ENCODE data around the gene RAD51B.
A peak's percentile ranks its signal among the peaks of the same experiment; 100 is the strongest.

The RAD51B gene

DNA sequence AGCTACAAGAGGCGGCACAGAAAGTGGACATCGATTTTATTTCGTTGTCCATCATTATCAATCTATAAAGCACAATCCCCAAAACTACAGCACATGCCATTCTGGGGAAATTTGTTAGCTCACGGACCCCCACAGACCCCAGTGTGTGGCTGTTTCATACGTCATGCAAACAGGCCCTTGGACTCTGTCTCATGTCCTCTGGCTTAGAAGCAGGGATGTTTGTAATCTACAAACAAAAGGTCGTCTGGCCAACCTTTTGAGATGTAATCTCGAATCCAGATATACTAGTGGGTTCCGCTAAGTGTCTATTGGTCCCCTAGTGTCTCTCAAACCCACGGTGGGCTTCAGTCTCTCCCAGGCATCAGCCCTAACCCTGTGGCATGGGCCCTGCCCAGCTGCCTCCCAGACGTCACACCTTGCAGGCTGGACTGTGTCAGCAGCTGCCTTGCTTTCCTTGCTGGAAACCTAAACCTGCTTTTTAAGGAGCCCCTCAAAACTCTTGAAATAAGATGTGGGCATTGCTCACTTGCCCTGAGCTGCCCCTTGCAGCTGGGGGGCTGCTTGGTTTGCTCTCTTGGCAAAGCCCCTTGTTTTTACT is 752.4 kb downstream of the RAD51B start:
- no peaks in the 10 kb centered on the region for H3K36me3 Mint-ChIP-seq
- no peaks in the 10 kb centered on the region for H3K9me3 Mint-ChIP-seq
- peaks cover 18% of the 10 kb centered on the region for H3K4me1 Mint-ChIP-seq
- peak overlapping the region; percentile 35 for H3K27ac Mint-ChIP-seq
- no peaks in the 10 kb centered on the region for H3K27me3 Mint-ChIP-seq
- no peak for ATAC-seq
- H3K4me3 Mint-ChIP-seq = no peak overlapping the region

DNA sequence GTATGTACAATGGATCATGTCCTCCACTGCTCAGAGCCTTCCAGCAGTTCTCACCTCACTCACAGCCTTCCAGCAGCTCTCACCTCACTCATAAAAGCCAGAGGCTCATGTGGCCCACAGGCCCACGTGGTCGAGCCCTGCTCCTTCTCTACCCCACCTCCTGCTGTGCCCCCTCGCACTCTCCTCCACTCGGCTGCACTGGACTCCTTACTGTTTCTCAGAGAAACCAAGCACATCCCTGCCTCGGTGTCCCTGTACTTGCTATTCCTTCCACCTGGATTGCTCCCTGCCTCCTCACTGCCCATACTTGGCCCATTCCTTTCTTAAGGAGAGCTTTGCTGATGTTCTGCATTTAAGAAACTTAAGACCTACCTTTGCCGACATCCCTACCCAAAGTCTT is 753.5 kb downstream of the RAD51B start:
- Mint-ChIP-seq H3K27me3 (no peaks in the 10 kb centered on the region), H3K9me3 (no peaks in the 10 kb centered on the region), H3K27ac (peak overlapping the region; percentile 35), H3K36me3 (no peaks in the 10 kb centered on the region), H3K4me3 (no peak overlapping the region), H3K4me1 (peaks cover 18% of the 10 kb centered on the region)
- no peak for ATAC-seq

DNA sequence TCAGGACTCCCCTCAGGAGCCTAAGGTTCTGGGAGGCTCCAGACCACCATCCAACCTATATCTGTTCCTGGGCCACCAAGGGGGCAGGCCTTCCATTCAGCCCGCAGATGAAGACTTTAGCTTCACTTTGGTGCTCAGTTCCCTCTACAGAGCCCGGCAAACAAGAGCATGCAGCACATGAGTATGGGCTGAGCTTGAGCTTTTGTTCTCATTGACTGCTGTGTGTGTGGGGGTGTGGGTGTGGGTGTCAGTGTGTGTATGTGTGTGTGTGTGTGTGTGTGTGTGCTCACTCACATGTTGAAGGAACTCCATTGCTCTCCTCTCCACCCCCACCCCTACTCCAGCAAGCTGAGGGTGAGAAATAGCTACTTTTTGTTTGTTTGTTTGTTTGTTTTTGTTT is 754.1 kb downstream of the RAD51B start:
- Mint-ChIP-seq H3K4me1 (peaks cover 17% of the 10 kb centered on the region), H3K36me3 (no peaks in the 10 kb centered on the region), H3K27ac (no peak overlapping the region), H3K4me3 (no peak overlapping the region), H3K9me3 (no peaks in the 10 kb centered on the region), H3K27me3 (no peaks in the 10 kb centered on the region)
- no peak for ATAC-seq

DNA sequence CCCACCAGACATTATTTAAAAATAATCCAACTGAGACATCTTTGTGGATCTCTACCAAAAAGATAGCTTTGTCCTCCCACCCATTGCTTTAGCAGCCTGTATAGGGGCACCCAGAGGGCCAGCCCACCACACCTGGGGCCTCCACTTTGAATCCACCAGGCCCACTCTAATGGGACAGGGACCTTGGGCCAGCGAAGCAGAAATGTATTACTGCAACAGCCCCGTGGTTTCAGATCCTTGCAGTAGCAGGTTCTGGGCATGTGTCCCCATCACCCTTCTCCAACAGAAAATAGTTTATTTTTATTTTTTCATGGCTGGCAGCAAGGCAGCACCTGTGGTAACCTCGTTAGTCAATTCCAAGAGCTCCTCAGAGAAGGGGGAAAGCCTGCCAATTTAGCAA is 754.9 kb downstream of the RAD51B start:
- Mint-ChIP-seq H3K27me3 (no peaks in the 10 kb centered on the region), H3K27ac (no peak overlapping the region), H3K4me3 (no peak overlapping the region), H3K4me1 (peaks cover 14% of the 10 kb centered on the region), H3K36me3 (no peaks in the 10 kb centered on the region), H3K9me3 (no peaks in the 10 kb centered on the region)
- ATAC-seq = no peak

DNA sequence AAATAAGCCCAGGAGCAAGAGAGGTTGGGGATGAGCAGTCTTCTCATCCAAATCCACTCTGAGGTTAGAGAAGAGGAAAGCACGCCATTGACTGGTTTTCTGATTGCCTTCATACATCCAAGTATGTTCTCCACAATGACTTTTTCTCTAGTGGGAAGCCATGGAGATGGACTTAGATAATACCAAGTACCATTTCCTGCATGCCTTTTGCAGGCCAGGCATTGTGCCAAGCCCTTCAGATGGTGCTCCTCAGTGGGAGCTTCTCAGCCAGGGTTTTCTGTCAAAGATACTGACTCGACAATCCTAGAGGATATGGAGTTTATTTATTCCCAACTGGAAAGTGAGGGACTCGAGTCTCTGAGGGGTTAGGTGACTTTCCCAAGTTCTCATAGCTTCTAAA is 755.3 kb downstream of the RAD51B start:
- no peak overlapping the region for H3K4me3 Mint-ChIP-seq
- no peak overlapping the region for H3K27ac Mint-ChIP-seq
- no peaks in the 10 kb centered on the region for H3K36me3 Mint-ChIP-seq
- no peaks in the 10 kb centered on the region for H3K9me3 Mint-ChIP-seq
- H3K4me1 Mint-ChIP-seq = peaks cover 14% of the 10 kb centered on the region
- no peaks in the 10 kb centered on the region for H3K27me3 Mint-ChIP-seq
- ATAC-seq = no peak

DNA sequence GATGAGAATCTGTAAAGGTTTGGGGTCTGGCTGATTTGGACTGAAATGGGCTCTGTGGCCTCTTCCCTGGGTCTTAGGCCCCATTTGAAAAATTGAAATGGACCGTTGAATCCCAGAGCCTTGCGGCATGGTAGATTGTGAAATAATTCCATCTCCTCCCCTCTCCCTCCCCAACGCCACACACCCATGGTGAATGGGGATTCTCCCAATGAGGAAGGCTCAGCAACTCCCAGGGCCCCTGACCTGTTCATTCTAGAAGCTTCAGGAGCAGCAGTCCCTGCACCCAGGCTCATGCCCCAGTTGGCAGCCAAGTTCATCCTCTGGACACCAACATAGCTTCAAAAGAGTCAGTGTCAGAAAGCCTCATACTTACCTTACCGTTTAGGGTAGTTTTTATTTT is 755.8 kb downstream of the RAD51B start:
- no peaks in the 10 kb centered on the region for H3K27me3 Mint-ChIP-seq
- ATAC-seq = no peak
- no peak overlapping the region for H3K4me3 Mint-ChIP-seq
- no peaks in the 10 kb centered on the region for H3K36me3 Mint-ChIP-seq
- peak overlapping the region; percentile 56 for H3K27ac Mint-ChIP-seq
- no peaks in the 10 kb centered on the region for H3K9me3 Mint-ChIP-seq
- H3K4me1 Mint-ChIP-seq = peaks cover 14% of the 10 kb centered on the region

DNA sequence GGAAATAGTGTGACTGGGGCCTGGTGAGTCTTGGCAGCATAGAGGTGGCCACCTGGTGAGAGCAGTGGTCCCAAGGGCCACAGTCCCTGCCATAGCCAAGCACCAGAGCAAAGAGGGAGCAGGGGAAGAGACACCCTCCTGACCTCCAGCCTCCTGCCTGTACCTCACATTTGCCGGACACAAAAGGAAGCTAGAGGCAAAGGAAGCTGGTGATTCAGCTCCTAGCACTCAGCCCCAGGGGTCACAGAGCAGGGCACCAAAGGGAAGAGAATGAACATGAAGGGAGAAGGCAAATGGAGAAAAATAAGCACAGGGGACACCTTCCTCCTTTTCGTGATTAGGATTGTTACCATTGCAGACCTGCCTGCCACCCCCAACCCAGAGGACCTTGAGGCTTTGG is 756.5 kb downstream of the RAD51B start:
- no peak overlapping the region for H3K4me3 Mint-ChIP-seq
- H3K27me3 Mint-ChIP-seq = no peaks in the 10 kb centered on the region
- ATAC-seq = no peak
- H3K9me3 Mint-ChIP-seq = no peaks in the 10 kb centered on the region
- no peaks in the 10 kb centered on the region for H3K36me3 Mint-ChIP-seq
- H3K4me1 Mint-ChIP-seq = peaks cover 14% of the 10 kb centered on the region
- H3K27ac Mint-ChIP-seq = peak overlapping the region; percentile 56

DNA sequence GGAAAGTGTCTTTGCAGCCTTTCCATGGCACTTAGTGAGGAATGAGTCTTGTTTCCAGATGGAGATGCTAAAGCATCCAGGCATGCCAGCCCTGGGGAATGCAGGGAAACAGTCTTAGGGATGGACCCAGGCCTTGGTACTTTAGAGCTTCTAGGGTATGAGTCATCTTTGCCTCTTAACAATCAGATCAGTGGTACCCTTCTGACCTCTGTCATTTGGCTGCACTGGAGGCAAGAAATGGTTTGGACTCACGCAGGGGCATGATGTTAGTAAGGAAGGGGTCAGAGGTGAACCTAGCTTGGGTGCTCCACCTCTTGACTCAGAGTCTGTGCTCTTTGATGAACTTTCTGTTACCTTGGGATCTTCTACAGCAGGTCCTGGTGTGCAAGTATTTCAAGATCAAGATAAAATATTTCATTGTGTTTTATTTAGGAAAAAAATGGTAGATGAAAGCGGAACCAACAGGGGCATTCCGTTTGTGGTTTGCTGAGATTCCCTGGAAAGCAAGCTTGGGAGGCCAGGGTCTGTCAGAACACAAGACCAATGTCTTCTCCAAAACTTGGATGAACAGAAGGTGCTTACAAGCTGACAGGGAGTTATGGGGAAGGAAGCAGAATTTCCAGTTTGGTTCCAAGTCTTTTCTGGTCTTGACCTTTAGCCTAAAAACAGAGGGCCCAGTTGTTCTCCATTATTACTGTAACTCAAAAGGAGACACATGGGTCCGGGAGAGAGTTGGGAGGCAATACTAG is 757.1 kb downstream of the RAD51B start:
- Mint-ChIP-seq H3K27me3 (no peaks in the 10 kb centered on the region), H3K4me1 (peaks cover 14% of the 10 kb centered on the region), H3K9me3 (no peaks in the 10 kb centered on the region), H3K4me3 (no peak overlapping the region), H3K27ac (no peak overlapping the region), H3K36me3 (no peaks in the 10 kb centered on the region)
- ATAC-seq = no peak

DNA sequence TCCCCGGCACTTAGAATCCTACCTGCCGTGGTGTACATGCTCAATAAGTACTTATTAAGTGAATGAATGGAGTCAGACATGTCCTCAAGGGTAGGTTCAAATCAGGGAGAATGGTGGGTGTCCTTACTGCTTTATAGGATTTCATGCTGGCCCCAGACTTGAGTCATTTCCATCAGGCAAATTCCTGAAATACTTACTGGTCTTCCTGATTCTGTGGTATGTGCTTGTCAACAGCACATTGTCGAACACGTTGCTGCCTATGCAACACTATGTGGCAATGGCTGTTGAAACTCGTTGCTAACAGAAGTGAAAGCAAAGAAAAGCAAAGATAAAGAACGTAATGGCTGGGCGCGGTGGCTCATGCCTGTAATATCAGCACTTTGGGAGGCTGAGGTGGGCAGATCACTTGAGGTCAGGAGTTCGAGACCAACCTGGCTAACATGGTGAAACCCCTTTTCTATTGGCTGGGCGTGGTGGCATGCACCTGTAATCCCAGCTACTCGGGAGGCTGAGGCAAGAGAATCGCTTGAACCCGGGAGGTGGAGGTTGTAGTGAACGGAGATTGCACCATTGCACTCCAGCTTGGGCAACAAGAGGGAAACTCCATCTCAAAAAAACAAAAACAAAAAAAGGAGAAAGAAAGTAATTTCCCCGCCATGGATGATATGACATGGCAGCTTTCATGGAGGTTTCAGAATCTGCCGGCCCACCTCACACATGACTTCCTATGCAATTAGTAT is 758.4 kb downstream of the RAD51B start:
- H3K36me3 Mint-ChIP-seq = no peaks in the 10 kb centered on the region
- H3K4me1 Mint-ChIP-seq = peaks cover 14% of the 10 kb centered on the region
- no peak for ATAC-seq
- H3K4me3 Mint-ChIP-seq = no peak overlapping the region
- H3K27me3 Mint-ChIP-seq = no peaks in the 10 kb centered on the region
- peaks cover 2% of the 10 kb centered on the region for H3K9me3 Mint-ChIP-seq
- H3K27ac Mint-ChIP-seq = peak overlapping the region; percentile 29

DNA sequence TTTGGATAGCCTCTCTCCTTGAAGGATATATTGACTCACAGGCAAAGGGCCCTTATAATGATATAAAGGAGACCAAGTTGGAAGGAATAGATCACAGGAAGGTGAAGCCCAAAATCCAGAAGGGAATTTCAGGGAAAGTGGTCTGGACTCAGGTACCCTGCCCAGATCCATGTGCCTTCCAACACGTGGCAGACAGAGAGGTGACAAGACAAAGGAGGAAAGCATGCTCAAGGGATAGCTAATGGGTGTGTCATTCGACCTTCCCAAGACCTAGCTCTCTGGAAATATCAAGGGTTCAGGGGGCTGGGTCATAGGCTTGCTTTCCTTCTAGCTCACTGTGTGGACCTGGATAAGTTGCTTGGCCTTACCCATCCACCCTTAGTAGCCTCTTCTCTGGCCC is 759.0 kb downstream of the RAD51B start:
- no peak for ATAC-seq
- Mint-ChIP-seq H3K4me3 (no peak overlapping the region), H3K9me3 (peaks cover 2% of the 10 kb centered on the region), H3K36me3 (no peaks in the 10 kb centered on the region), H3K27me3 (no peaks in the 10 kb centered on the region), H3K27ac (peak overlapping the region; percentile 29), H3K4me1 (peaks cover 10% of the 10 kb centered on the region)

DNA sequence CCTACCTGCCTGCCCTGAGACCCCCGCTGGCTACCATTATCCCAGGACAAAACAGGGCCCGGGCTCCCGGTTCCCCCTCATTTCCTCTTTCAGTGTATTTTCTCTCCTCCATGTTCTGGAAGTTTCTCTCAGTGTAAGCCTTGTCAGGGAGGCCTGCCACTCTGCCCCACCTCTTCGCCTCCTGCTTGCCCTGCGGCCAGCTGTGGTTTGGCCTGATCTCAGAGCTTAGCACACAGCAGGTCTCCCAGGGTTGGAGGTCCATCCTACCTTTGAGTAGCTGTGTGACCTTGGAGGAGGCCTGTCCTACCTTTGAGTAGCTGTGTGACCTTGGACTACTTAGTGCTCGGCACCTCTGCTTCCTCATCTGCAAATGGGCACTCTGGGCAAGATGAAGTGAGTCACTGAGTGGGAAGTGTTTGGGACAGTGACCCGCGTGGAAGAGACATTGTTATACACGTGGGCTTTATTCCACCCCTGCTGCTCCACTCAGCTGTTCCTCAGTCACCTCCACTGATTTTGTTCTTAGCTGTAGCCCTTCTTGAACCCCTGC is 760.6 kb downstream of the RAD51B start:
- H3K4me3 Mint-ChIP-seq = no peak overlapping the region
- no peaks in the 10 kb centered on the region for H3K27me3 Mint-ChIP-seq
- H3K4me1 Mint-ChIP-seq = peaks cover 10% of the 10 kb centered on the region
- no peaks in the 10 kb centered on the region for H3K36me3 Mint-ChIP-seq
- peak overlapping the region; percentile 1 for H3K27ac Mint-ChIP-seq
- H3K9me3 Mint-ChIP-seq = peaks cover 2% of the 10 kb centered on the region
- ATAC-seq = no peak

DNA sequence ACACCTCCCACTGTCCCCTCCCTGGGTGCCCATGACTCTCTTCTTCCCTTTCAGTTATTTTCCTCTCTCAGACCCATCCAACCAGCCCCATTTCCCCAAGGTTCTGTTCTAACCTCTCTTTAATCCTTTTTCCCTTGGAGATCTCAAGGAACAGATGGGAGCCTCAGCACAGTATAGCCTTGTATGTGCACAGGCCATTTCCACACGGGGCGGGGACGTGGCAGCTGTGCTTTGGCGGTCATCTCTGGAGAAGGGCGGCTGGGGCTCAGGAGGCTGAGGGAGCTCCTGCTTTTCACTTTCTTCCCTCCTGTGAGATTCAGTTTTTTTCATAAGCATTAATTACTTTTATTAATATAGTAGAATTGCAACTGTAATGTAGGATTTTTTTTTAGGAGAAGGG is 761.1 kb downstream of the RAD51B start:
- Mint-ChIP-seq H3K27ac (peak overlapping the region; percentile 1), H3K4me1 (peaks cover 9% of the 10 kb centered on the region), H3K36me3 (no peaks in the 10 kb centered on the region), H3K27me3 (no peaks in the 10 kb centered on the region), H3K9me3 (peaks cover 2% of the 10 kb centered on the region), H3K4me3 (no peak overlapping the region)
- ATAC-seq = no peak

DNA sequence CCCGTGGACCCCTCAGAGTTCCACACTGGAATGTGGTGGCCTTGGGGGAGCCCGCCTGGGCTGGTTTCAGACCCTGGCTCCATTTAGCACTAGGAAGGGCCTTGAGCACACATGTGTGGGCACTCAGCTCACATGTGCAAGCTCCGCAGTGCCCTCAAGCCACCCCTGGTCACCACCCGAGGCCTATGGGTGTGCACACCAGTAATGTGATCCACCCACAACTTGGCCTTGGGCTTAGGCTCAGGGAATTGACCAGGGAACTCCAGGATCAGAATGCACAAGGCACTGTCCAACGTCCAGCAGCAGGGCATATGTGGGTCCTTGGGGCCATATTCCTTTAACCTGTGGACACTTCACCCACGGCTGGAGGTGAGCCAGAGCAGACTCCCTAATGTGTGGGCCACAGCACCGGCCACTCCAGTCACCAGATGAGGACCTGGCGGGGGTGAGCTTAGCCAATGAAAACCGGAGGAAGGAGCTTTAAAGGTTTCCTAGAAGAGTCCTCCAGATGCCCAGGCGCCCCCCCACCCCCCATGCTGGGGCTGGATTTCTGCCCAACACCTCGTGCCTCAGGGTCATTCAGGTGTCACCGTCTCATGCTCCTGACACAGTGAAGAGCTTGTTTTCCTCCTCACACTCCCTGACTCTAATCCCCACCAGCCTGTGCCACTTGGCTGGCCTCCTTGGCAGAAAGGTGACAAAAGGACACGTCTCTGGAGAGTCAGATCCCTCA is 764.1 kb downstream of the RAD51B start:
- Mint-ChIP-seq H3K36me3 (no peaks in the 10 kb centered on the region), H3K27me3 (no peaks in the 10 kb centered on the region), H3K27ac (peak overlapping the region; percentile 9), H3K9me3 (peaks cover 2% of the 10 kb centered on the region), H3K4me3 (no peak overlapping the region), H3K4me1 (no peaks in the 10 kb centered on the region)
- no peak for ATAC-seq

DNA sequence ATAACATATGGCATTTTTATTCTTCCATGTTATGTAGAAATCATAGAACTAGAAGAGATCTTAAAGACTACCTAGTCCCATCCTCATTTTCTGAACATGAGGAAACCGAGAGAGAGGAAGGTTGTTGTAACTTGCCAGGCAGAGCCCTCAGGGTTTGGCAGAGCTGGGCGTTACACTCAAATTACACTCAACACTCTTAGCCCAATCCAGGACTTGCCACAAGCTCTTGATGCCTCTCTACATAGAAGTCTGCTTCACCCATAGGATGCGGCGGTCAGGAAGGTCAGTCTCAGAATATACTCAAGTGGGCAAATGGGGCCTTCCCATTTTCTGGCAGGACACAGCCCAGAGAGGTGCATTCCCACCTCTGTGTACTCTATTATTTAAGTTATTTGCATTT is 765.2 kb downstream of the RAD51B start:
- no peak for ATAC-seq
- H3K4me1 Mint-ChIP-seq = peaks cover 5% of the 10 kb centered on the region
- H3K27me3 Mint-ChIP-seq = no peaks in the 10 kb centered on the region
- peaks cover 2% of the 10 kb centered on the region for H3K9me3 Mint-ChIP-seq
- no peaks in the 10 kb centered on the region for H3K36me3 Mint-ChIP-seq
- no peak overlapping the region for H3K4me3 Mint-ChIP-seq
- H3K27ac Mint-ChIP-seq = peak overlapping the region; percentile 9

DNA sequence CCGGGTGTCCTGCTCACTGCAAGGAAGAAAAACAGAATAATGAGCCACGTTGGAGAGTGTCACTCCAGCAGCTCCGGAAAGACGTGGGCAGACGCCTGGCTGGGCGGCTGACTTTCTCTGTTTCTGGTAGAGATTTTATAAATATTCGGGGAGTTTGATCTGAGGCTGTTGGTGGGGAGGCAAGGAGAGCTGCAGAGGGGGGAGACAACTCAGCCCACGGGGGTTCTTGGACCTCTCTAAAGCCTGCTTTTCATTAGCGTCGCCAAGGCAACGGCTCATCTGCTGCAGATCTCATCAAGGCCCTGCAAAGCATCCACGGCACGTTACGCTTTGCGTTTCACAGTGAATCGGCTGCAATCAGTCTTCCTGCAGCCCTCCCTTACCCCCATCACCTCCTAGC is 766.1 kb downstream of the RAD51B start:
- no peaks in the 10 kb centered on the region for H3K27me3 Mint-ChIP-seq
- H3K36me3 Mint-ChIP-seq = no peaks in the 10 kb centered on the region
- H3K4me1 Mint-ChIP-seq = peaks cover 8% of the 10 kb centered on the region
- H3K27ac Mint-ChIP-seq = no peak overlapping the region
- H3K4me3 Mint-ChIP-seq = no peak overlapping the region
- ATAC-seq = no peak
- peaks cover 2% of the 10 kb centered on the region for H3K9me3 Mint-ChIP-seq
